ENCODE results near the gene SCN10A.

The SCN10A gene

DNA sequence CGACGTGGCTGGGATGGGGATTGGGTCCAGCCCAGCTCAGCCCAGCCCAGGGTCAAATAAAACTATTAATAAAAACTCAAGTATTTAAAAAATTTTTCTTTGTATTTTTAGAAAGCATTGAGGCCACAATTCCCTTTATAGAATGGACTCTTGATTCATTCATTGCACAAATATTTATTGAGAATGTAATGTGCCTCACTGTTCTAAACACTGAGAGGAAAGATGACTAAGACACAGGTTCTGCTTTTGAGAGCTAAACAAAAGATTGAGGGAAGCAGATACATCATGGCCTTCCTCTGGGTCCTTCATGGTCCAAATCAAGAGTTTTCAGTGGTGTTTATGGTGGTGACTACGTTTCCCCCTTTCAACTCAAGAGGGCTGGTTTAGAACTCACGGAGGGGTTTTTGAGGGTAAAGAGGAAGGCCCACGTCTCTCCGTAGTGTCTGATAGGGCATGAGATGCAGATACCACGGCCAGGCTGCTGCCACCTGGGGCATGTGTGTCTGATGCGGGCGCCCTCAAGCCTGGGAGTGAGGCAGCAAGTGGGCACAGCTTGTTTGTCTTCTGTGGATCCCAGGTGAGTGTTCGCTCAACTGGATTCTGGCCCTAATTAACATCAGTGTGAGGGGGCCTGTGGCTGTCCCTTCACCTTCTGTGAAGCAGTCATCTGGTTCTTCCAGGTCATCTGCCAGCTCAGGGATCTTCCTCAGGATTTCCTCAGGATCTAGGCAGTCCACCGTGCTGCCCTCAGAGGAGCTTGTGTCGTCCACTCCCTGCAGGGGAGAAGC is 93.0 kb downstream of the SCN10A start:
- no peaks in the 10 kb centered on the region for H3K4me1 ChIP-seq (ENCODE audit: insufficient read depth, poor library complexity, severe bottlenecking)
- no peaks in the 10 kb centered on the region for H3K9me3 ChIP-seq (ENCODE audit: severe bottlenecking)
- no peak overlapping the region for H3K4me3 ChIP-seq (ENCODE audit: severe bottlenecking)
- no peaks in the 10 kb centered on the region for H3K27me3 ChIP-seq (ENCODE audit: insufficient read depth, poor library complexity, severe bottlenecking)
- no peaks in the 10 kb centered on the region for H3K36me3 ChIP-seq (ENCODE audit: low read depth)
- ATAC-seq (ENCODE audit: low read depth) (no peak; the same call in 2 of the 3 replicates), DNase-seq (ENCODE audit: low spot score) (no peak)
- TF ChIP-seq, protein P1, sequence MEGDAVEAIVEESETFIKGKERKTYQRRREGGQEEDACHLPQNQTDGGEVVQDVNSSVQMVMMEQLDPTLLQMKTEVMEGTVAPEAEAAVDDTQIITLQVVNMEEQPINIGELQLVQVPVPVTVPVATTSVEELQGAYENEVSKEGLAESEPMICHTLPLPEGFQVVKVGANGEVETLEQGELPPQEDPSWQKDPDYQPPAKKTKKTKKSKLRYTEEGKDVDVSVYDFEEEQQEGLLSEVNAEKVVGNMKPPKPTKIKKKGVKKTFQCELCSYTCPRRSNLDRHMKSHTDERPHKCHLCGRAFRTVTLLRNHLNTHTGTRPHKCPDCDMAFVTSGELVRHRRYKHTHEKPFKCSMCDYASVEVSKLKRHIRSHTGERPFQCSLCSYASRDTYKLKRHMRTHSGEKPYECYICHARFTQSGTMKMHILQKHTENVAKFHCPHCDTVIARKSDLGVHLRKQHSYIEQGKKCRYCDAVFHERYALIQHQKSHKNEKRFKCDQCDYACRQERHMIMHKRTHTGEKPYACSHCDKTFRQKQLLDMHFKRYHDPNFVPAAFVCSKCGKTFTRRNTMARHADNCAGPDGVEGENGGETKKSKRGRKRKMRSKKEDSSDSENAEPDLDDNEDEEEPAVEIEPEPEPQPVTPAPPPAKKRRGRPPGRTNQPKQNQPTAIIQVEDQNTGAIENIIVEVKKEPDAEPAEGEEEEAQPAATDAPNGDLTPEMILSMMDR (IDR thresholded peaks at IDR 0.05; ENCODE audit: poor library complexity, severe bottlenecking), result no peak
- H3K27ac ChIP-seq (ENCODE audit: poor library complexity, severe bottlenecking), result no peak overlapping the region

- no peak for ATAC-seq (ENCODE audit: low read depth)
- Histone ChIP-seq H3K36me3 (ENCODE audit: low read depth) (no peaks in the 10 kb centered on the region), H3K4me3 (ENCODE audit: severe bottlenecking) (no peak overlapping the region), H3K27ac (ENCODE audit: poor library complexity, severe bottlenecking) (no peak overlapping the region), H3K9me3 (ENCODE audit: severe bottlenecking) (no peaks in the 10 kb centered on the region), H3K27me3 (ENCODE audit: insufficient read depth, poor library complexity, severe bottlenecking) (no peaks in the 10 kb centered on the region), H3K4me1 (ENCODE audit: insufficient read depth, poor library complexity, severe bottlenecking) (no peaks in the 10 kb centered on the region)
- TF ChIP-seq, protein P1 (IDR thresholded peaks at IDR 0.05; ENCODE audit: poor library complexity, severe bottlenecking), result no peak
- no peak for DNase-seq (ENCODE audit: low spot score)
These were observed 94.7 kb downstream of the SCN10A start for GRCh38 chr3:38721207-38721772.

DNA sequence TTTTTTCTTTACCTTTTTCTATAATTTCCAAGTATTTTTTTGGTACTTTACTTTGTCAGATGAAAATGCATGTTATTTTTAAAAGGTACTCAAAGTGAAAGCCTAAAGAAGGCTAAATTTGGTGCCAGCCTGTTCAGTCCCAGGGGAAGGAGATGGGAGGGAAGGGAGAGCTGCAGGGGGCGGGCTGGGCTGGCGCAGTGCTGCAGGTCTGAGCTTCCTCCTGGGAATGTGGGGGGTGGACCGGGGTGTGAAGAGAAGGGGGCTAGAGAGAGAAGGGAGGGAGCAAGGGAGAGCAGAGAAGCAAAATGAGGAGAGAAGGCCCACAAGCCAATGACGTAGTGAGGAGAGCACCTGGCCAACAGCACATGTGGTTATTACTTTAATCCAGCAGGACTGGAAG is 95.6 kb downstream of the SCN10A start:
- no peaks in the 10 kb centered on the region for H3K36me3 ChIP-seq (ENCODE audit: low read depth)
- H3K27ac ChIP-seq (ENCODE audit: poor library complexity, severe bottlenecking), result no peak overlapping the region
- ATAC-seq (ENCODE audit: low read depth) (no peak), DNase-seq (ENCODE audit: low spot score) (no peak)
- H3K27me3 ChIP-seq (ENCODE audit: insufficient read depth, poor library complexity, severe bottlenecking), result no peaks in the 10 kb centered on the region
- no peaks in the 10 kb centered on the region for H3K4me1 ChIP-seq (ENCODE audit: insufficient read depth, poor library complexity, severe bottlenecking)
- H3K9me3 ChIP-seq (ENCODE audit: severe bottlenecking), result no peaks in the 10 kb centered on the region
- TF ChIP-seq, protein P1 (IDR thresholded peaks at IDR 0.05; ENCODE audit: poor library complexity, severe bottlenecking), result no peak
- no peak overlapping the region for H3K4me3 ChIP-seq (ENCODE audit: severe bottlenecking)

DNA sequence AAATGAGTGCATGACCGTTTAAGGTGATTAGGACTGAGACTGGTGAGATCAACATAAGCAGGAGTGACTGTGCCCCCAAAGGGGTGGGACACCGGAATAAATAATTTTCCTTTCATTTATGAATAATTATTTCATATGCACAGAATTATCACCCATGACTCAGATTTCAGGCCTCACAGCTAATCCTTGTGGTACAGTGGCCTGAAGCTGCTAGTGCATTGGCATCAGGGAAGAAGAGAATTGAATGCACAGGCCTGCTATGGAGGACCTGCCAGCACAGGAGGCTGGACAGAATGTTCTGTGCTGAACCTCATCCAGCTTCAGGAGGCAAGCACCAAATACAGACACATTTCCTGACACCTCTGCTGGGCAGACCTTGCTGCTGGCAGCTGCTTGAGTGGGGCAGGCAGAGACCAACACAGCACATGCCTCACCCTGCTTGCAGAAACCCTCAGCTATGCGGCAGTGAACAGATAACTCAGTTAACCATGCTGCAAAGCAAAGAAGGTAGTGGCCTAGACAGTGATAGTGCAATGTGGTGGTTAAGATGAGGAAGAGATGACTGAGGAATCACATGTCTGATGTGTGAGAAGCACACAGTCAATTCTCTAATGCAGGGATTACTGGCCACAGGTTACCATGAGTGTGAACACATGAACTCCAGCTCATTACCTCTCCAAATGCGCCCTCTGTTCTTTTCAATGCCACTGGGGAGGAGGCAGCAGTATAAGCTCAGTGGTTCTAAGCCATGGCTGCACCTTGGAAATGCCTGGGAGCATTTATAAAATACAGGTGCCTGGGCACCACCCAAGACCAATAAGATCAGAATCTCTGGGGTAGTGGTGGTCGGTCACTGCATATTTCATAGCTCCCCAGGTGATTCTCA is 98.4 kb downstream of the SCN10A start:
- Histone ChIP-seq H3K4me1 (ENCODE audit: insufficient read depth, poor library complexity, severe bottlenecking) (no peaks in the 10 kb centered on the region), H3K36me3 (ENCODE audit: low read depth) (no peaks in the 10 kb centered on the region), H3K27ac (ENCODE audit: poor library complexity, severe bottlenecking) (no peak overlapping the region), H3K27me3 (ENCODE audit: insufficient read depth, poor library complexity, severe bottlenecking) (no peaks in the 10 kb centered on the region), H3K4me3 (ENCODE audit: severe bottlenecking) (no peak overlapping the region), H3K9me3 (ENCODE audit: severe bottlenecking) (no peaks in the 10 kb centered on the region)
- DNase-seq (ENCODE audit: low spot score) (no peak), ATAC-seq (ENCODE audit: low read depth) (peak; percentile 17; the same call in 1 of the 3 replicates)
- TF ChIP-seq, protein P1 (IDR thresholded peaks at IDR 0.05; ENCODE audit: poor library complexity, severe bottlenecking), result no peak
